Measurements from ENCODE around the gene TSEN54.

DNA sequence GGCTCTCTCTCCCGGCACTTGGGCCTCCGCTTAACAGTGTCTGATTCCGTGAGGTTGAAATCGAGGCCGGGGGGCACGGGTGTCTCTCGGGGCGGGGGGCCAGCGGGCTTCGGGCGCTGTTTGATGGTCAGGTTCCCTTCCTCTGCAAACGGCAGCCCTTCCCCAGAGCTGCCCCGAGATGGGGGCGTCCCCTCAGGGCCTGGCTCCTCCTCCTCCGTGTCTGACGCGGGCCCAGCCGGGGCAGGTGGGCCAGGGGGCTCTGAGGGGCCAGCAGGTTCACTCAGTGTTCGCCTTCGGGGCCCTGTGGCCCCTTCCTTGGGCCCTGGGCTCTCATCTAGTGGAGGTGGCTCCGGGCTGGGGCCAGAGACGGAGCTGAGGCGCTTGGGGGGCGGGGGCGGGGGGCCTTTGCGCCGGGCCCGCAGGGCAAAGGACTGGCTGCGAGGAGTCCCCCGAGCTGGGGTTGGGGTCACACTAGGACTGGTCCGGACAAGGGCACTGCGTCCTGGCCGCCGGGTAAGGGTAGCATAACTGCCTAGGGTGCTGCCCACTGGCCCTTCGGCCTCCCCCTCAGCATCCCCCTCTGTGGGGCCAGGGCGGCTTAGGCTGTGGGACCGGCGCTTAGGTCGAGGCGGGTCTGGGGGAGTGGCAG, 14.1 kb upstream of the TSEN54 start:
- no peak for TF ChIP-seq CEBPB (IDR thresholded peaks at IDR 0.05)
- TF ChIP-seq YY1 (IDR thresholded peaks at IDR 0.05; ENCODE audit: low read depth): no peak

Measured in Ishikawa (cell line).